B cell (primary cell): ENCODE data around the gene ZFR2. TPM values are rescaled to one million over a fixed set of nuclear protein-coding genes. Genes with fewer than 3 reads are reported as not detected.
"Not testable (repeated sequence)": the region's sequence is repeated elsewhere in the genome, so short reads cannot be mapped to it uniquely, and the experiment has no call there.

Source experiments
- ATAC-seq: fragments of 200-7000 bp; cut with Tn5 transposase; one replicate; pipeline ENCODE4 v1.10.0; 2021; ENCODE audit warnings: low read depth, mild to moderate bottlenecking, moderate number of reproducible peaks, moderate library complexity
- CTCF ChIA-PET: fragments of 350-600 bp; sonication (Branson Sonifier 250); formaldehyde crosslinking; loops from one replicate; lab custom pipeline; 2021; ENCODE audit warnings: antibody characterized with exemption, inconsistent platforms; lab: Charles Lee
- POLR2A ChIA-PET: fragments of 350-600 bp; sonication (Branson Sonifier 250); formaldehyde crosslinking; loops from one replicate; lab custom pipeline; 2021; ENCODE audit warnings: antibody characterized with exemption; lab: Charles Lee
- DNase-seq: peaks from one replicate; pipeline ENCODE4 v3.0.0; 2013
- H2AFZ ChIP-seq: 2 replicates; pipeline ENCODE4 v1.6.1; 2012; ENCODE audit warnings: mild to moderate bottlenecking, low read depth, low read length; ENCODE audit not compliant: insufficient read depth, poor library complexity, severe bottlenecking
- H3K27ac ChIP-seq, 2 donors: 1 replicate in 1 of 2; 2 replicates in 1 of 2; pipeline ENCODE4 v1.5.1; 2012 to 2013; ENCODE audit warnings: low read length in 2 of 2, mild to moderate bottlenecking in 2 of 2, moderate library complexity in 1 of 2
- H3K27me3 ChIP-seq, 4 experiments: fragments of 200-600 bp in 1 of 4; sonication (generic) in 1 of 4; replicated peaks in 1 of 4; 1 replicate in 2 of 4; 2 replicates in 2 of 4; pipeline versions ENCODE4 v1.6.1 to v1.7.0; 2013 to 2016; ENCODE audit warnings: low read length in 3 of 4, mild to moderate bottlenecking in 2 of 4, mixed read lengths in 1 of 4, moderate library complexity in 1 of 4; ENCODE audit not compliant: insufficient read depth in 4 of 4, control insufficient read depth in 3 of 4; ENCODE audit errors: control extremely low read depth in 1 of 4
- H3K36me3 ChIP-seq, 2 experiments: replicated peaks in 1 of 2; 1 replicate in 1 of 2; 2 replicates in 1 of 2; pipeline versions ENCODE4 v1.6.1 to v1.7.1; 2013; ENCODE audit warnings: low read length in 1 of 2; ENCODE audit not compliant: insufficient read depth in 2 of 2, control insufficient read depth in 1 of 2; ENCODE audit errors: control extremely low read depth in 1 of 2, extremely low read depth in 1 of 2
- H3K4me1 ChIP-seq, 2 donors: fragments of 200-600 bp in 1 of 2; sonication (generic) in 1 of 2; 1 replicate in 1 of 2; 2 replicates in 1 of 2; pipeline versions ENCODE4 v1.5.1 to v1.6.1; 2013 to 2017; ENCODE audit warnings: low read length in 2 of 2; ENCODE audit not compliant: control insufficient read depth in 2 of 2, insufficient read depth in 2 of 2
- H3K4me2 ChIP-seq: replicated peaks from 2 replicates; pipeline ENCODE3; 2012; ENCODE audit warnings: mild to moderate bottlenecking, low read depth, low read length; ENCODE audit not compliant: poor library complexity, severe bottlenecking
- H3K4me3 ChIP-seq, 5 experiments: fragments of 200-600 bp in 1 of 5; sonication (generic) in 1 of 5; 1 replicate in 3 of 5; 2 replicates in 2 of 5; pipeline versions ENCODE4 v1.5.1 to v1.7.0; 2011 to 2016; ENCODE audit warnings: low read length in 4 of 5, mild to moderate bottlenecking in 4 of 5, low read depth in 2 of 5, control low read depth in 1 of 5, moderate library complexity in 1 of 5; ENCODE audit not compliant: insufficient read depth in 1 of 5; ENCODE audit errors: control extremely low read depth in 1 of 5, extremely low read depth in 1 of 5
- H3K79me2 ChIP-seq: fragments of 200-600 bp; sonication (generic); one replicate; pipeline ENCODE4 v1.6.0; 2016; ENCODE audit warnings: low read length; ENCODE audit not compliant: control insufficient read depth, insufficient read depth
- H3K9ac ChIP-seq: fragments of 200-600 bp; sonication (generic); 2 replicates; pipeline ENCODE4 v1.6.1; 2017; ENCODE audit warnings: mild to moderate bottlenecking, low read length, moderate library complexity
- H3K9me3 ChIP-seq, 3 donors: one replicate each; pipeline versions ENCODE4 v1.6.1 to v1.7.1; 2013; ENCODE audit warnings: low read length in 2 of 3; ENCODE audit not compliant: control insufficient read depth in 2 of 3, insufficient read depth in 1 of 3; ENCODE audit errors: control extremely low read depth in 1 of 3
- H4K20me1 ChIP-seq: 2 replicates; pipeline ENCODE4 v1.6.0; 2012; ENCODE audit warnings: mild to moderate bottlenecking, low read length; ENCODE audit not compliant: insufficient read depth, control insufficient read depth, poor library complexity, severe bottlenecking
- H3K27ac Mint-ChIP-seq: one replicate; pipeline ENCODE4 v1.8.0; 2021; ENCODE audit warnings: mixed read lengths
- H3K27me3 Mint-ChIP-seq: one replicate; pipeline ENCODE4 v1.8.0; 2021; ENCODE audit warnings: mixed read lengths
- H3K4me1 Mint-ChIP-seq: one replicate; pipeline ENCODE4 v1.8.0; 2021; ENCODE audit warnings: mixed read lengths
- H3K4me3 Mint-ChIP-seq: one replicate; pipeline ENCODE4 v1.8.0; 2021; ENCODE audit warnings: mixed read lengths
- H3K9me3 Mint-ChIP-seq: one replicate; pipeline ENCODE4 v1.8.0; 2022; ENCODE audit warnings: mixed read lengths; ENCODE audit not compliant: insufficient read depth
- EZH2 ChIP-seq: IDR thresholded peaks from 2 replicates; pipeline ENCODE4 v1.6.1; 2012; ENCODE audit warnings: borderline replicate concordance, low read depth, mild to moderate bottlenecking, moderate library complexity, low read length; ENCODE audit not compliant: insufficient read depth, poor library complexity, severe bottlenecking
- WGBS: methylation state at CpG from one replicate; pipeline ENCODE4 v1.1.5; 2013; ENCODE audit warnings: missing lambda C conversion rate; ENCODE audit not compliant: insufficient coverage; 5-methylcytosine and 5-hydroxymethylcytosine counted together
- intact Hi-C: fragments of 100-400 bp; cut with micrococcal nuclease; formaldehyde crosslinking; loops from one replicate; pipeline ENCODE4 v1.10.0; 2022
- polyA plus RNA-seq: library from polyadenylated mRNA; depleted of rRNA; stranded (reverse); fragments of >200 nt; gene quantifications from 2 replicates; pipeline ENCODE4 v1.2.3, GENCODE V29; 2012
- total RNA-seq, 2 donors: library from RNA; stranded (reverse); fragments of 120-200 nt in 1 of 2; gene quantifications; 1 replicate in 1 of 2; 2 replicates in 1 of 2; pipeline versions ENCODE4 v1.2.3 to v1.2.4, GENCODE V29; 2013 to 2022
- TF ChIP-seq, protein P1 (sequence below): fragments of 200-600 bp; IDR thresholded peaks from one replicate; pipeline ENCODE4 v1.8.0; 2022; ENCODE audit warnings: antibody characterized with exemption, mild to moderate bottlenecking

ZFR2 gene
- total and polyA plus RNA-seq, 2 donors (not counting 1 experiment from before 2014, with no cell fraction given), result 0.36 to 0.39 TPM

DNA sequence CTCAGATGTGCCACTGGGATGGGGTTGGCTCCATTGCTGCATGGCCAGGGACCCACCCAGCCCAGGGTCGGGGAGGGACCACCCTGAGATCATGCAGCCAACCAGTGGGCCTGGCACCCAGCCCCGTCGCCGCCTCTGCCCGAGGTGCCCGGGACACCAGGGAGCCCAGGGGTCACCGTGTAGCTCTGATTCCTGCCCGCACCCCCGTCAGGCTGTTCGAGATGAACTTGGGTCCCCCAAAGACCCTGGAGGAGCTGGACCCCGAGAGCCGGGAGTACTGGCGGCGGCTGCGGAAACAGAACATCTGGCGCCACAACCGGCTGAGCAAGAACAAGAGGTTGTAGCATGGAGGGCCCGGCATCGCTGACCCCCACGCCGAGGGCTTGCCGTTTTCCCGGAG lies 101.8 kb downstream of the ZFR2 start:
- Histone ChIP-seq H4K20me1 (peaks cover 38% of the 10 kb centered on the region), H3K9me3 (no peaks in the 10 kb centered on the region), H2AFZ (no peak overlapping the region), H3K27ac (no peak overlapping the region), H3K9ac (no peak overlapping the region), H3K27me3 (no peaks in the 10 kb centered on the region), H3K4me2 (no peak overlapping the region), H3K4me3 (no peak overlapping the region), H3K4me1 (peaks cover 5 to 7% of the 10 kb centered on the region in 2 donors), H3K36me3 (peaks cover 0 to 31% of the 10 kb centered on the region in 2 experiments), H3K79me2 (peaks cover 20% of the 10 kb centered on the region)
- Mint-ChIP-seq H3K27ac (no peak overlapping the region), H3K27me3 (no peaks in the 10 kb centered on the region), H3K4me1 (peaks cover 12% of the 10 kb centered on the region), H3K9me3 (no peaks in the 10 kb centered on the region), H3K4me3 (no peak overlapping the region)
- POLR2A ChIA-PET, result interaction anchor here (0.6 kb wide), 1 partner anchor 51 kb away, joined by 3 read pairs; no protein-coding TSS in a partner anchor
- TF ChIP-seq, protein P1, sequence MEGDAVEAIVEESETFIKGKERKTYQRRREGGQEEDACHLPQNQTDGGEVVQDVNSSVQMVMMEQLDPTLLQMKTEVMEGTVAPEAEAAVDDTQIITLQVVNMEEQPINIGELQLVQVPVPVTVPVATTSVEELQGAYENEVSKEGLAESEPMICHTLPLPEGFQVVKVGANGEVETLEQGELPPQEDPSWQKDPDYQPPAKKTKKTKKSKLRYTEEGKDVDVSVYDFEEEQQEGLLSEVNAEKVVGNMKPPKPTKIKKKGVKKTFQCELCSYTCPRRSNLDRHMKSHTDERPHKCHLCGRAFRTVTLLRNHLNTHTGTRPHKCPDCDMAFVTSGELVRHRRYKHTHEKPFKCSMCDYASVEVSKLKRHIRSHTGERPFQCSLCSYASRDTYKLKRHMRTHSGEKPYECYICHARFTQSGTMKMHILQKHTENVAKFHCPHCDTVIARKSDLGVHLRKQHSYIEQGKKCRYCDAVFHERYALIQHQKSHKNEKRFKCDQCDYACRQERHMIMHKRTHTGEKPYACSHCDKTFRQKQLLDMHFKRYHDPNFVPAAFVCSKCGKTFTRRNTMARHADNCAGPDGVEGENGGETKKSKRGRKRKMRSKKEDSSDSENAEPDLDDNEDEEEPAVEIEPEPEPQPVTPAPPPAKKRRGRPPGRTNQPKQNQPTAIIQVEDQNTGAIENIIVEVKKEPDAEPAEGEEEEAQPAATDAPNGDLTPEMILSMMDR, result no peak
- no peak for TF ChIP-seq EZH2
- no peak for DNase-seq
- CTCF ChIA-PET, result no interaction called here
- intact Hi-C loops, result loop anchor here (10.0 kb wide), 1 partner anchor 1918 kb away; the partner anchor contains the start of genes HSD11B1L and MICOS13
- no peak for ATAC-seq
- 94% methylated on average over 23 of the region's 23 CpGs for WGBS

DNA sequence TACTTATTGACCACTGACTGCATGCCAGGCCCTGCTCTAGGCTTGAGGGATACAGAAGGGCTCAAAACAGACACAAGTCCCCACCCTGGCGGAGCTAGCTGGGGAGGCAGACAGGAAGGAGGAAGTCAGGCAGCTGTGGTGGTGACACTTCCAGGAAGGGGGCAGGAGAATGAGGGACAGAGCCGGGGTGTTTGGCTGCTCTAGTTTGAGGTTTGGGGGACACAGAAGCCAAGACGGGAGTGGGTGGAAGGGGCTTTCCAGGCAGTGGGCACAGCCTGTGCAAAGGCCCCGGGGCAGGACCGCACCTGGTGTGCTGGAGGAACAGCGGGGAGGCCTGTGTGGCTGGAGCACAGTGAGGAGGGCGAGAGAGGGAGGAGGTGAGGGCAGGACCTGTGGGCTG lies 102.3 kb downstream of the ZFR2 start:
- H3K4me3 Mint-ChIP-seq, result no peak overlapping the region
- peaks cover 17% of the 10 kb centered on the region for H3K4me1 Mint-ChIP-seq
- H3K9me3 Mint-ChIP-seq, result no peaks in the 10 kb centered on the region
- intact Hi-C loops, result loop anchor here (10.0 kb wide), 1 partner anchor 1918 kb away; the partner anchor contains the start of genes HSD11B1L and MICOS13
- Histone ChIP-seq H3K79me2 (peaks cover 22% of the 10 kb centered on the region), H3K9me3 (peaks cover 0 to 3% (median 0%) of the 10 kb centered on the region in 3 donors), H3K4me3 (no peak overlapping the region), H2AFZ (no peak overlapping the region), H3K9ac (no peak overlapping the region), H3K4me2 (no peak overlapping the region), H3K27ac (no peak overlapping the region), H3K36me3 (peaks cover 0 to 31% of the 10 kb centered on the region in 2 experiments), H4K20me1 (peaks cover 38% of the 10 kb centered on the region), H3K4me1 (peaks cover 9 to 12% of the 10 kb centered on the region in 2 donors), H3K27me3 (no peaks in the 10 kb centered on the region)
- no peak for TF ChIP-seq EZH2
- TF ChIP-seq, protein P1, result no peak
- ChIA-PET CTCF (no interaction called here), POLR2A (no interaction called here)
- H3K27ac Mint-ChIP-seq, result no peak overlapping the region
- 84% methylated on average over 7 of the region's 7 CpGs for WGBS
- ATAC-seq, result no peak
- no peaks in the 10 kb centered on the region for H3K27me3 Mint-ChIP-seq
- DNase-seq, result no peak

DNA sequence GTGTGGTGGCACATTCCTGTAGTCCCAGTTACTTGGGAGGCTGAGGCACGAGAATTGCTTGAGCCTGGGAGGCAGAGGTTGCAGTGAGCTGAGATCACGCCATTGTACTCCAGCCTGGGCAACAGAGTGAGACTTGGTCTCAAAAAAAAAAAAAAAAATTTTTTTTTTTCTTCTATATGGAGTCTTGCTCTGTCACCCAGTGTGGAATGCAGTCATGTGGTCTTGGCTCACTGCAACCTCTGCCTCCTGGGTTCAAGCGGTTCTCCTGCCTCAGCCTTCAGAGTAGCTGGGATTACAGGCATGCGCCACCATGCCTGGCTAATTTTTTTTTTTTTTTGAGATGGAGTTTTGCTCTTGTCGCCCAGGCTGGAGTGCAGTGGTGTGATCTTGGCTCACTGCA lies 103.1 kb downstream of the ZFR2 start:
- H3K27ac ChIP-seq, H3K4me3 Mint-ChIP-seq: not testable (repeated sequence)
- intact Hi-C loops, result loop anchor here (10.0 kb wide), 1 partner anchor 1919 kb away; the partner anchor contains the start of genes HSD11B1L and MICOS13

More for the DNA sequence above, 103.1 kb downstream of the ZFR2 start:
- H3K9ac ChIP-seq, H3K9me3 ChIP-seq, POLR2A ChIA-PET, H3K27me3 Mint-ChIP-seq, H3K9me3 Mint-ChIP-seq, H3K27me3 ChIP-seq, H3K27ac Mint-ChIP-seq, CTCF ChIA-PET, DNase-seq, ATAC-seq, H3K4me3 ChIP-seq, H3K4me2 ChIP-seq, H2AFZ ChIP-seq: not testable (repeated sequence)
- H3K4me1 Mint-ChIP-seq, result peaks cover 24% of the 10 kb centered on the region
- H3K36me3 ChIP-seq, result peaks cover 0 to 31% of the 10 kb centered on the region in 2 experiments
- peaks cover 30% of the 10 kb centered on the region for H3K79me2 ChIP-seq
- 100% methylated on average over 3 of the region's 5 CpGs for WGBS
- peaks cover 12 to 18% of the 10 kb centered on the region in 2 donors for H3K4me1 ChIP-seq
- peaks cover 38% of the 10 kb centered on the region for H4K20me1 ChIP-seq
